T-helper 2 cell treated with Interferon-gamma antibody and Interleukin-4, amounts not matched to agents 100 ng/mL and 5 ng/mL, for 36 hours (primary cell): Measurements from ENCODE around the gene HADHB. TPM values are rescaled to one million over a fixed set of nuclear protein-coding genes. Genes with fewer than 3 reads are reported as not detected.
"Not testable (repeated sequence)": the region's sequence is repeated elsewhere in the genome, so short reads cannot be mapped to it uniquely, and the experiment has no call there.

Experiments
- intact Hi-C: fragments of 100-400 bp; cut with micrococcal nuclease; formaldehyde crosslinking; loops from one replicate; pipeline ENCODE4 v1.15.1; 2023
- total RNA-seq: library from RNA; stranded (reverse); gene quantifications from 2 replicates; pipeline ENCODE4 v1.2.3, GENCODE V29; 2022

HADHB gene
- total RNA-seq, 1 donor from 2014 or later, result 56.9 TPM

- intact Hi-C loops, result loop anchor here (1.0 to 5.0 kb wide), 5 partner anchors 59 to 365 kb away; partner anchors contain the start of genes ADGRF3, ASXL2, KIF3C and SELENOI
Measured at GRCh38 chr2:26243470-26244308, 1.1 kb upstream of the HADHB start.

- intact Hi-C loops, result loop anchor here (1.0 to 2.0 kb wide), 3 partner anchors 60 to 366 kb away; partner anchors contain the start of gene ASXL2
Measured at GRCh38 chr2:26245231-26245732, 543 bp downstream of the HADHB start.

- intact Hi-C loops, result loop anchor here (1.0 to 2.0 kb wide), 3 partner anchors 61 to 367 kb away; partner anchors contain the start of gene ASXL2
Measured at GRCh38 chr2:26245810-26246209, 1.1 kb downstream of the HADHB start.

- intact Hi-C loops, result no loop called here
Measured at GRCh38 chr2:26246818-26247217, 2.1 kb downstream of the HADHB start.

- intact Hi-C loops, result no loop called here
Measured at GRCh38 chr2:26249625-26250024, 4.9 kb downstream of the HADHB start.

- intact Hi-C loops, result no loop called here
Measured at GRCh38 chr2:26251893-26252292, 7.2 kb downstream of the HADHB start.

DNA sequence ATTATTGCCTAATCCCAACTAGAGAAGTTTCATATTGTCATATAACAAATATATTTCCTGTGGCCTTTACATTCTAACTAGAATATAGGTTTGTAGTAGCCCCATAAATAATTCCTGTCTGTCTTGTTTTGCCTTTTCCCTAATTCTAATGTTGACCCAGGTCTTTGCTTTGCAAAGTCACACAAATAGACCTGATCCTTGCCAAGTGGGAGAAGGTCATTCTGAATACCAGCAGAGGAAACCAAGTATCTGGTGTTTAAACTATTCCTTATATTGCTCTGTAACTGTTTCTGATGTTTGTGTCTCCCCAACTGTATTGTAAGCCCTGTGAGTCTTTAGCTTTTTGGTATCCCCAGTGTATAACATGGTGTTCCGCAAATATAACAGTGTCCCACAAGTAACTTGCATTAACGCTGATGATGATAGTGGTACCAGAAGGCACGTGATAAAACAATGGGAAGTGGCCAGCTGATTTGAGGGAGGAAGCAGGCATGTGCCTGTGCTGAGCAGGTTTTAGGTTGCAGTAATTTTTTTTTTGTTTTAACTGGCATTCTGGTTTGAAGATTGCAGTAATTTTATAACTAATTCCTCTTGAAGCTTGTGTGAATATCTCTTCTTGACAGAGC lies 11.1 kb downstream of the HADHB start:
- intact Hi-C loops, result no loop called here

DNA sequence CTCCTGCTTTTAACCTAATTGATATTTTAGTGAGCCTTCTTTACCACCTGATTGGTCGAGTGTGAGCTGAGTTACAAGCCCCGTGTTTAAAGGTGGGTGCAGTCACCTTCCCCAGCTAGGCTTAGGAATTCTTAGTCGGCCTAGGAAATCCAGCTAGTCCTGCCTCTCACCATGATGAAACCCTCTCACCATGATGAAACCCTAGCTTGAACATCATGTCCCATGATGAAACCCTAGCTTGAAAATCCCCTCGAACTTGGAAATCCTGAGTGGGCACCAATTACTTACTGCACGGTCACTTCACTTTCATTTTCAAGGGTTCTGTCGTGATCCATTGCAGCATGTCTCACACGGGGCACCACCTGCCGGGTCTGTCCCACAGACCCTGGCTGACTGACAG lies 14.1 kb downstream of the HADHB start:
- intact Hi-C loops, result not testable (repeated sequence)

DNA sequence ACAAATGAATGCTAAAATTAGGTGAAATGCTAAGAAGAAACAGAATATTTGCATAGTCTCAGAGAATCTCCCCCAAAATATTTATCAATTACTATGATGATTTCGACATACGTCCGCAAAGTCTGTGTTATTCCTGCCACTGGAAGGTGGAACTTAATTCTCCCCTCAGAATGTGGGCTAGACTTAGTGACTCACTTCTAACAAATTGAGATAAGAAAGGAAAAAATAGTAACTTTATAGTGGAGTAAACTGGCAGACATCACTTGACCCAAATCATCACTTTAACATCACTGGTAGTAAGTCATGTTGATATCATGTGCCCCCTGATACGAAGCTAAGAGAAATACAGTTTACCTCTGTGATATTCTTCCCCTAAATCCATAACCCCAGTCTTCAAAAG lies 23.5 kb downstream of the HADHB start:
- intact Hi-C loops, result no loop called here

DNA sequence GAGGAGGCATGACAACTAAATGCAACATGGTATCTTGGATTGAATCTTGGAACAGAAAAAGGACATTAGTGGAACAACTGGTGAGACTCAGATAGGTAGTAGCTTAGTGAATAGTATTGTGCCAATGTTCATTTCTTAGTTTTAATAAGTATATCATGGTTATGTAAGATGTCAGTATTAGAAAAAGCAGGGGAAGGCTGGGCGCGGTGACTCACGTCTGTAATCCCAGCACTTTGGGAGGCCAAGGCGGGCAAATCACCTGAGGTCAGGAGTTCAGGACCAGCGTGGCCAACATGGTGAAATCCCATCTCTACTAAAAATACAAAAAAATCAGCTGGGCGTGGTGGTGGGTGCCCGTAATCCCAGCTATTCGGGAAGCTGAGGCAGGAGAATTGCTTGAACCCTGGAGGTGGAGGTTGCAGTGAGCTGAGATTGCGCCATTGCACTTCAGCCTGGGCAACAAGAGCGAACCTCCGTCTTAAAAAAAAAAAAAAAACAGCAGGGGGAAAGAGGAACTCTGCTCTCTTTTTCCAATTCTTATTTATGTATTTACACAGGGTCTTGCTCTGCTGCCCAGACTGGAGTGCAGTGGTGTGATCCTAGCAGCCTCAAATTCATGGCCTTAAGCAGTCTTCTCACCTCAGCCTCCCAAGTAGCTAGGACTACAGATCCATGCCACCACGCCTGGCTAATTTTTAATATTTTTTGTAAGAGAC lies 24.1 kb downstream of the HADHB start:
- intact Hi-C loops, result not testable (repeated sequence)

- intact Hi-C loops, result no loop called here
Measured at GRCh38 chr2:26269571-26270158, 24.9 kb downstream of the HADHB start.

- intact Hi-C loops, result no loop called here
Measured at GRCh38 chr2:26270373-26270772, 25.6 kb downstream of the HADHB start.

DNA sequence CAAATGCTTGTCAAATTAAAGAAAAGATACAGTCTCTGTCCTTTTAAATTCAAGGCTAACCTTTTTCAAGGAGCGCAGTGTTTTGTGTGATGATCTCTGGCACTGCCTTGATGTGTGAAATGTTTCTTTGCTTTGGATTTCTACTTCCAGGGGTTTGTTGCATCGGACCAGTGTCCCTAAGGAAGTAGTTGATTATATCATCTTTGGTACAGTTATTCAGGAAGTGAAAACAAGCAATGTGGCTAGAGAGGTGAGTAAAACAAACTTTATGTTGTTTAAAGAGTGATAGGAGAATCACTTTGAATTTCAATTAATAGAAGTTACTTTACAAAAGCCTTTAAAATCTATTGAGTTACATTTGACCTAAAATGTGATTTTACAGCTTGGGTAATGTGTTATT lies 28.8 kb downstream of the HADHB start:
- intact Hi-C loops, result no loop called here

DNA sequence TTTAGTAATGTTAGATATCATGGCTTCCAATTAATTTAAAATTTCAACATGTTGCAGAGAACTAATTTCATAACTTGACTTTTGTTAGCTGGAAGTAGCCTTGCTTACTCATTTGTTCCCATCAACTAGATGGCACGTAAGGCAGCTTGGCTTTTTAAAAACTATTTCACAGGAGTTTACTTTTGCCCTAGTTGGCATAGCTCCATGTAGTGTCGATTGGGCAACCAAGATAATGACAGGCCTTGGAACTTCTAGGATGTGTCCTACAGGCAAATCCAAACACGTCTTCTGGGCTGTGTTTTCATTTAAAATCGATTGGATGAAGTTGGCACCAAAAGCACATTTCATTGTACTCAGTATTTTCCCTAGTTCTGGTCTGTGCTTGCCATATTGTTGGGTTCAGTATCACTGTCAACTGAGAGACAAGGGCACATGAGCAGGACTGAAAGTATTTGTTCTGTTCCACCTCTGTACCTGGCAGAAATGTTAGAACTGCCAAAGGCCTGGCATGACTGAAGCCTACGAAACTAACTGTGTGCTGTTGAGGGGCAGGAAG lies 29.4 kb downstream of the HADHB start:
- intact Hi-C loops, result no loop called here

- intact Hi-C loops, result no loop called here
Measured at GRCh38 chr2:26276484-26277227, 31.9 kb downstream of the HADHB start.

- intact Hi-C loops, result no loop called here
Measured at GRCh38 chr2:26279886-26280285, 35.1 kb downstream of the HADHB start.

GRCh38 chr2:26281226-26281625 lies 36.5 kb downstream of the HADHB start:
- intact Hi-C loops, result no loop called here

DNA sequence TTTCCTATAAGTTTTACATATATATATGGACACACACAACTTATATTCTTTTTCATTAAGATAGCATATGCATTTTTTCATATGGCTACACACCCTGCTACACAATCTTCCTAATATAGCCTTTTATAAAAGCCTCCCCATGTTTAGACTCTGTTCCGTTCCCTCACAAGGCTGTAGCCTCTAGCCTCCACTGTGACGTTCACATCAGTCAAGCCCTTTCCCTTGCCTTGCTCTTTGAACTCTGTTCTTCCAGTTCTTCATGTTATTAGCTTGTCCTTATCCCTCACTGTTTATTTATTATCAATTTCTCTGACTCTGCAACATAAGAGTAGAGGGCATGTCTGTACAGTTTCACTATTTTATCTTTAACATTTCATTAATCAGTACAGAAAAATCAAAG lies 38.9 kb downstream of the HADHB start:
- intact Hi-C loops, result no loop called here

GRCh38 chr2:26284132-26284531 lies 39.4 kb downstream of the HADHB start:
- intact Hi-C loops, result no loop called here

DNA sequence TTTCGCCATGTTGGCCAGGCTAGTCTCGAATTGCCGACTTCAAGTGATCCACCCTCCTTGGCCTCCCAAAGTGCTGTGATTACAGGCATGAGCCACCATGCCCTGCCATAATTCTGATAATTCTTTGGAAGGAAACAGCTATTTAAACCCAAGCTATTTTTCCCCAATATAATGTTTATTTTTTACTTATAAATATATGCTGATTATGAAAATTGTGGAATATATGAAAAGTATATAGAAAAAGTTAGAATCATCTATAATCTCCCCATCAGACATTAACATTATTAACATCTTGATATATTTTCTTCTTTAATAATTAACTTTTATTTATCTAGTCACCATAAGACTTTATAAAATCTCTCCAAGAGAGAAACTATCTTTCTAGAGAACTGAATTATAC lies 41.2 kb downstream of the HADHB start:
- intact Hi-C loops, result no loop called here
